KBM-7 (cell line): ENCODE data around the gene MEG3.
"Not testable (repeated sequence)": the region's sequence is repeated elsewhere in the genome, so short reads cannot be mapped to it uniquely, and the experiment has no call there.

ENCODE experiments used
- DNase-seq: peaks from one replicate; pipeline ENCODE4 v3.0.0-alpha.2; 2015
- in situ Hi-C: fragments of 300-500 bp; cut with MboI; formaldehyde crosslinking; loops from 2 replicates; pipeline ENCODE4 v1.14.3; 2020; ENCODE audit warnings: low sequenced_read_pairs, low pct_unique_long_range_greater_than_20kb, mixed read lengths

Gene MEG3

GRCh38 chr14:100810435-100810834, 15.5 kb upstream of the MEG3 start:
- in situ Hi-C loops, result no loop called here

GRCh38 chr14:100810861-100811461, 15.0 kb upstream of the MEG3 start:
- in situ Hi-C loops, result no loop called here
- DNase-seq, result peak; percentile 14

More at GRCh38 chr14:100810435-100810834, 15.5 kb upstream of the MEG3 start:
- no peak for DNase-seq

- in situ Hi-C loops, result no loop called here
- no peak for DNase-seq
Observed at GRCh38 chr14:100813291-100813690, 12.6 kb upstream of the MEG3 start.

GRCh38 chr14:100815478-100816285, 10.2 kb upstream of the MEG3 start:
- in situ Hi-C loops, result no loop called here

GRCh38 chr14:100816286-100816949, 9.5 kb upstream of the MEG3 start:
- DNase-seq, result no peak
- in situ Hi-C loops, result no loop called here

More at GRCh38 chr14:100815478-100816285, 10.2 kb upstream of the MEG3 start:
- peak; percentile 18 for DNase-seq

GRCh38 chr14:100816950-100817901, 8.7 kb upstream of the MEG3 start:
- in situ Hi-C loops, result no loop called here
- DNase-seq, result no peak

- DNase-seq, result no peak
- in situ Hi-C loops, result no loop called here
Observed at GRCh38 chr14:100818221-100818699, 7.7 kb upstream of the MEG3 start.

- DNase-seq, in situ Hi-C loops: not testable (repeated sequence)
Observed at GRCh38 chr14:100818923-100819322, 7.0 kb upstream of the MEG3 start.

- no peak for DNase-seq
- in situ Hi-C loops, result no loop called here
Observed at GRCh38 chr14:100819453-100819828, 6.5 kb upstream of the MEG3 start.

GRCh38 chr14:100819829-100820475, 6.0 kb upstream of the MEG3 start:
- in situ Hi-C loops, result no loop called here
- DNase-seq, result no peak

- no peak for DNase-seq
- in situ Hi-C loops, result no loop called here
Observed at GRCh38 chr14:100820957-100821356, 5.0 kb upstream of the MEG3 start.

GRCh38 chr14:100822013-100822412, 3.9 kb upstream of the MEG3 start:
- in situ Hi-C loops, result no loop called here
- no peak for DNase-seq

GRCh38 chr14:100822532-100823296, 3.2 kb upstream of the MEG3 start:
- no peak for DNase-seq
- in situ Hi-C loops, result no loop called here

GRCh38 chr14:100823413-100824080, 2.4 kb upstream of the MEG3 start:
- DNase-seq, result no peak
- in situ Hi-C loops, result no loop called here

- in situ Hi-C loops, result no loop called here
- no peak for DNase-seq
Observed at GRCh38 chr14:100824091-100824551, 1.8 kb upstream of the MEG3 start.

- no peak for DNase-seq
- in situ Hi-C loops, result no loop called here
Observed at GRCh38 chr14:100824901-100825712, 811 bp upstream of the MEG3 start.
